B cell (primary cell): ENCODE data around the gene CDKN3. TPM values are rescaled to one million over a fixed set of nuclear protein-coding genes. Genes with fewer than 3 reads are reported as not detected.
"Not testable (repeated sequence)": the region's sequence is repeated elsewhere in the genome, so short reads cannot be mapped to it uniquely, and the experiment has no call there.

Experiments used
- ATAC-seq: fragments of 200-7000 bp; cut with Tn5 transposase; one replicate; pipeline ENCODE4 v1.10.0; 2021; ENCODE audit warnings: low read depth, mild to moderate bottlenecking, moderate number of reproducible peaks, moderate library complexity
- CTCF ChIA-PET: fragments of 350-600 bp; sonication (Branson Sonifier 250); formaldehyde crosslinking; loops from one replicate; lab custom pipeline; 2021; ENCODE audit warnings: antibody characterized with exemption, inconsistent platforms; lab: Charles Lee
- POLR2A ChIA-PET: fragments of 350-600 bp; sonication (Branson Sonifier 250); formaldehyde crosslinking; loops from one replicate; lab custom pipeline; 2021; ENCODE audit warnings: antibody characterized with exemption; lab: Charles Lee
- DNase-seq: peaks from one replicate; pipeline ENCODE4 v3.0.0; 2013
- H2AFZ ChIP-seq: 2 replicates; pipeline ENCODE4 v1.6.1; 2012; ENCODE audit warnings: mild to moderate bottlenecking, low read depth, low read length; ENCODE audit not compliant: insufficient read depth, poor library complexity, severe bottlenecking
- H3K27ac ChIP-seq, 2 donors: 1 replicate in 1 of 2; 2 replicates in 1 of 2; pipeline ENCODE4 v1.5.1; 2012 to 2013; ENCODE audit warnings: low read length in 2 of 2, mild to moderate bottlenecking in 2 of 2, moderate library complexity in 1 of 2
- H3K27me3 ChIP-seq, 4 experiments: fragments of 200-600 bp in 1 of 4; sonication (generic) in 1 of 4; replicated peaks in 1 of 4; 1 replicate in 2 of 4; 2 replicates in 2 of 4; pipeline versions ENCODE4 v1.6.1 to v1.7.0; 2013 to 2016; ENCODE audit warnings: low read length in 3 of 4, mild to moderate bottlenecking in 2 of 4, mixed read lengths in 1 of 4, moderate library complexity in 1 of 4; ENCODE audit not compliant: insufficient read depth in 4 of 4, control insufficient read depth in 3 of 4; ENCODE audit errors: control extremely low read depth in 1 of 4
- H3K36me3 ChIP-seq, 2 experiments: replicated peaks in 1 of 2; 1 replicate in 1 of 2; 2 replicates in 1 of 2; pipeline versions ENCODE4 v1.6.1 to v1.7.1; 2013; ENCODE audit warnings: low read length in 1 of 2; ENCODE audit not compliant: insufficient read depth in 2 of 2, control insufficient read depth in 1 of 2; ENCODE audit errors: control extremely low read depth in 1 of 2, extremely low read depth in 1 of 2
- H3K4me1 ChIP-seq, 2 donors: fragments of 200-600 bp in 1 of 2; sonication (generic) in 1 of 2; 1 replicate in 1 of 2; 2 replicates in 1 of 2; pipeline versions ENCODE4 v1.5.1 to v1.6.1; 2013 to 2017; ENCODE audit warnings: low read length in 2 of 2; ENCODE audit not compliant: control insufficient read depth in 2 of 2, insufficient read depth in 2 of 2
- H3K4me2 ChIP-seq: replicated peaks from 2 replicates; pipeline ENCODE3; 2012; ENCODE audit warnings: mild to moderate bottlenecking, low read depth, low read length; ENCODE audit not compliant: poor library complexity, severe bottlenecking
- H3K4me3 ChIP-seq, 5 experiments: fragments of 200-600 bp in 1 of 5; sonication (generic) in 1 of 5; 1 replicate in 3 of 5; 2 replicates in 2 of 5; pipeline versions ENCODE4 v1.5.1 to v1.7.0; 2011 to 2016; ENCODE audit warnings: low read length in 4 of 5, mild to moderate bottlenecking in 4 of 5, low read depth in 2 of 5, control low read depth in 1 of 5, moderate library complexity in 1 of 5; ENCODE audit not compliant: insufficient read depth in 1 of 5; ENCODE audit errors: control extremely low read depth in 1 of 5, extremely low read depth in 1 of 5
- H3K79me2 ChIP-seq: fragments of 200-600 bp; sonication (generic); one replicate; pipeline ENCODE4 v1.6.0; 2016; ENCODE audit warnings: low read length; ENCODE audit not compliant: control insufficient read depth, insufficient read depth
- H3K9ac ChIP-seq: fragments of 200-600 bp; sonication (generic); 2 replicates; pipeline ENCODE4 v1.6.1; 2017; ENCODE audit warnings: mild to moderate bottlenecking, low read length, moderate library complexity
- H3K9me3 ChIP-seq, 3 donors: one replicate each; pipeline versions ENCODE4 v1.6.1 to v1.7.1; 2013; ENCODE audit warnings: low read length in 2 of 3; ENCODE audit not compliant: control insufficient read depth in 2 of 3, insufficient read depth in 1 of 3; ENCODE audit errors: control extremely low read depth in 1 of 3
- H4K20me1 ChIP-seq: 2 replicates; pipeline ENCODE4 v1.6.0; 2012; ENCODE audit warnings: mild to moderate bottlenecking, low read length; ENCODE audit not compliant: insufficient read depth, control insufficient read depth, poor library complexity, severe bottlenecking
- H3K27ac Mint-ChIP-seq: one replicate; pipeline ENCODE4 v1.8.0; 2021; ENCODE audit warnings: mixed read lengths
- H3K27me3 Mint-ChIP-seq: one replicate; pipeline ENCODE4 v1.8.0; 2021; ENCODE audit warnings: mixed read lengths
- H3K4me1 Mint-ChIP-seq: one replicate; pipeline ENCODE4 v1.8.0; 2021; ENCODE audit warnings: mixed read lengths
- H3K4me3 Mint-ChIP-seq: one replicate; pipeline ENCODE4 v1.8.0; 2021; ENCODE audit warnings: mixed read lengths
- H3K9me3 Mint-ChIP-seq: one replicate; pipeline ENCODE4 v1.8.0; 2022; ENCODE audit warnings: mixed read lengths; ENCODE audit not compliant: insufficient read depth
- CTCF ChIP-seq: fragments of 200-600 bp; IDR thresholded peaks from one replicate; pipeline ENCODE4 v1.8.0; 2022; ENCODE audit warnings: antibody characterized with exemption, mild to moderate bottlenecking
- EZH2 ChIP-seq: IDR thresholded peaks from 2 replicates; pipeline ENCODE4 v1.6.1; 2012; ENCODE audit warnings: borderline replicate concordance, low read depth, mild to moderate bottlenecking, moderate library complexity, low read length; ENCODE audit not compliant: insufficient read depth, poor library complexity, severe bottlenecking
- WGBS: methylation state at CpG from one replicate; pipeline ENCODE4 v1.1.5; 2013; ENCODE audit warnings: missing lambda C conversion rate; ENCODE audit not compliant: insufficient coverage; 5-methylcytosine and 5-hydroxymethylcytosine counted together
- intact Hi-C: fragments of 100-400 bp; cut with micrococcal nuclease; formaldehyde crosslinking; loops from one replicate; pipeline ENCODE4 v1.10.0; 2022
- polyA plus RNA-seq: library from polyadenylated mRNA; depleted of rRNA; stranded (reverse); fragments of >200 nt; gene quantifications from 2 replicates; pipeline ENCODE4 v1.2.3, GENCODE V29; 2012
- total RNA-seq, 2 donors: library from RNA; stranded (reverse); fragments of 120-200 nt in 1 of 2; gene quantifications; 1 replicate in 1 of 2; 2 replicates in 1 of 2; pipeline versions ENCODE4 v1.2.3 to v1.2.4, GENCODE V29; 2013 to 2022

Gene CDKN3
- total and polyA plus RNA-seq, 2 donors (not counting 1 experiment from before 2014, with no cell fraction given) = 0.42 to 1.0 TPM

GRCh38 chr14:54399560-54399959 is 2.8 kb downstream of the CDKN3 start:
- Histone ChIP-seq H3K4me2 (no peak overlapping the region), H4K20me1 (no peaks in the 10 kb centered on the region), H2AFZ (no peak overlapping the region), H3K4me1 (peaks cover 0 to 13% of the 10 kb centered on the region in 2 donors), H3K9ac (no peak overlapping the region), H3K36me3 (no peaks in the 10 kb centered on the region), H3K4me3 (no peak overlapping the region), H3K9me3 (no peaks in the 10 kb centered on the region), H3K27me3 (no peaks in the 10 kb centered on the region), H3K27ac (no peak overlapping the region), H3K79me2 (no peaks in the 10 kb centered on the region)
- WGBS = no CpG with 5 or more reads among the region's 2 CpGs
- Mint-ChIP-seq H3K27ac (no peak overlapping the region), H3K4me1 (peaks cover 18% of the 10 kb centered on the region), H3K4me3 (no peak overlapping the region), H3K9me3 (no peaks in the 10 kb centered on the region), H3K27me3 (no peaks in the 10 kb centered on the region)
- intact Hi-C loops = loop anchor here (5.0 to 10.0 kb wide), 3 partner anchors 375 to 1695 kb away; partner anchors contain the start of gene PSMC6
- DNase-seq (no peak), ATAC-seq (no peak)
- POLR2A ChIA-PET = no interaction called here
- TF ChIP-seq CTCF (no peak), EZH2 (no peak)
- CTCF ChIA-PET = no interaction called here

- DNase-seq, H3K4me1 Mint-ChIP-seq, H3K27me3 Mint-ChIP-seq, H3K9me3 ChIP-seq, H3K4me3 Mint-ChIP-seq, CTCF ChIA-PET, H3K36me3 ChIP-seq, H3K9ac ChIP-seq, H3K4me3 ChIP-seq, ATAC-seq, H3K27me3 ChIP-seq, H3K79me2 ChIP-seq, H3K27ac ChIP-seq, H2AFZ ChIP-seq, H3K27ac Mint-ChIP-seq, H3K4me1 ChIP-seq, H3K9me3 Mint-ChIP-seq, intact Hi-C loops, POLR2A ChIA-PET, H4K20me1 ChIP-seq, H3K4me2 ChIP-seq: not testable (repeated sequence)
- WGBS = 100% methylated on average over 4 of the region's 6 CpGs
These were observed 6.7 kb downstream of the CDKN3 start for GRCh38 chr14:54403401-54404005.
